NT2/D1 (cell line): Measurements from ENCODE around the gene RCN1.
"Not testable (repeated sequence)": the region's sequence is repeated elsewhere in the genome, so short reads cannot be mapped to it uniquely, and the experiment has no call there.

ENCODE experiments used
- SUZ12 ChIP-seq: IDR thresholded peaks from 2 replicates; pipeline ENCODE4 v1.6.1; 2011; ENCODE audit not compliant: insufficient read length, insufficient read depth; ENCODE audit errors: extremely low read depth
- YY1 ChIP-seq: IDR thresholded peaks from 2 replicates; pipeline ENCODE4 v1.6.1; 2011; ENCODE audit not compliant: insufficient read length, insufficient read depth
- ZNF274 ChIP-seq: IDR thresholded peaks from 2 replicates; pipeline ENCODE4 v1.6.1; 2011; ENCODE audit warnings: mild to moderate bottlenecking, low read depth, low read length

DNA sequence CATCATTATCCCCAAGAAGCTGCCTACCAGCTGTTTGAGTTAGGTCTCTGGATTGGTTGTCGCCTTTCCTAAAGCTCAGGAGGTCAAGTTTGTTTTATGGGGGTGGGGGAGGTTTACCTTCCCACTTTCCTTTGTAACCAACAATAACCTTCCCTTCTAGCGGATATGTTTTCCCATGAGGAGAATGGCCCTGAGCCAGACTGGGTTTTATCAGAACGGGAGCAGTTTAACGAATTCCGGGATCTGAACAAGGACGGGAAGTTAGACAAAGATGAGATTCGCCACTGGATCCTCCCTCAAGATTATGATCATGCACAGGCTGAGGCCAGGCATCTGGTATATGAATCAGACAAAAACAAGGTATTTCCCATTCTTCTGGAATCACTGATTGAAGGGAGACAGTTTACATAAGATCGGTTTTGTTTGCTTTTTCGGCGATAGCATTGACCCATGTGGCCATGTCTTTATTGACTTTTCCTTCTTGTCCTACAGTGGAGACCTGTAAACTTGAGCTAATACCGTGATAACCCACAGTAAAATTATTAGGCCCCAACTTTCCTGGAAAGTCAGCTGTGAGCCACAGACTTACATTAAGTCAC lies 12.3 kb downstream of the RCN1 start:
- not testable (repeated sequence) for TF ChIP-seq ZNF274, YY1, SUZ12
